Measurements from ENCODE around the gene KCP.

- TF ChIP-seq ZNF232 (CRISPR knock-in tag; IDR thresholded peaks at IDR 0.05) = no peak
- TF ChIP-seq ATF2 (CRISPR knock-in tag; IDR thresholded peaks at IDR 0.05; ENCODE audit: borderline replicate concordance, low read depth) = no peak
- TF ChIP-seq CREB1 (CRISPR knock-in tag; IDR thresholded peaks at IDR 0.05) = no peak
- no peak for TF ChIP-seq FOXP1 (CRISPR knock-in tag; IDR thresholded peaks at IDR 0.05; ENCODE audit: borderline replicate concordance)
- no peak for TF ChIP-seq CTCF (IDR thresholded peaks at IDR 0.05)
- no peak for TF ChIP-seq CREM (CRISPR knock-in tag; IDR thresholded peaks at IDR 0.05)
- no peak for TF ChIP-seq NFYB (CRISPR knock-in tag; conservative IDR thresholded peaks at IDR 0.05; ENCODE audit: low read depth)
- TF ChIP-seq ATF3 (CRISPR knock-in tag; conservative IDR thresholded peaks at IDR 0.05) = no peak
- TF ChIP-seq HMGXB4 (CRISPR knock-in tag; IDR thresholded peaks at IDR 0.05) = no peak
- no peak for TF ChIP-seq SP1 (CRISPR knock-in tag; conservative IDR thresholded peaks at IDR 0.05)
- no peak for TF ChIP-seq ZNF138 (CRISPR knock-in tag; conservative IDR thresholded peaks at IDR 0.05)
- TF ChIP-seq NR3C1 (CRISPR knock-in tag; conservative IDR thresholded peaks at IDR 0.05; ENCODE audit: low read depth) = no peak
Measured at GRCh38 chr7:128826916-128827247, 83.6 kb downstream of the KCP start.
